Caco-2 (cell line): ENCODE results near the gene ZBTB39. TPM values are rescaled to one million over a fixed set of nuclear protein-coding genes. Genes with fewer than 3 reads are reported as not detected.
"Not testable (repeated sequence)": the region's sequence is repeated elsewhere in the genome, so short reads cannot be mapped to it uniquely, and the experiment has no call there.

Experiments used
- BruUV-seq: library from RNA; stranded (reverse); fragments of 400-500 nt; replicated peaks from 2 replicates; lab custom pipeline; 2021; lab: Mats Ljungman, UMichigan
- CTCF ChIA-PET: fragments of 300-600 bp; sonication (Branson Sonifier 250); formaldehyde crosslinking; loops from one replicate; lab custom pipeline; 2022; ENCODE audit warnings: antibody characterized with exemption; lab: Charles Lee
- POLR2A ChIA-PET: fragments of 300-600 bp; sonication (Branson Sonifier 250); formaldehyde crosslinking; loops from one replicate; lab custom pipeline; 2022; ENCODE audit warnings: antibody characterized with exemption; lab: Charles Lee
- DNase-seq, 2 experiments: peaks; one replicate each; pipeline versions ENCODE4 v3.0.0 to v3.0.0-alpha.2; 2020 to 2022
- H3K27me3 ChIP-seq: replicated peaks from 2 replicates; pipeline ENCODE4 v1.6.0; 2011; ENCODE audit warnings: low read length; ENCODE audit not compliant: control insufficient read depth, insufficient read depth
- H3K36me3 ChIP-seq: 2 replicates; pipeline ENCODE4 v1.5.1; 2011; ENCODE audit warnings: low read length; ENCODE audit not compliant: control insufficient read depth, insufficient read depth
- H3K4me1 ChIP-seq: fragments of 250-450 bp; sonication (Bioruptor Pico); 2 replicates; pipeline ENCODE4 v1.5.1; 2020; ENCODE audit warnings: mild to moderate bottlenecking
- H3K4me3 ChIP-seq: 2 replicates; pipeline ENCODE4 v1.5.1; 2011; ENCODE audit warnings: low read depth, mild to moderate bottlenecking, control low read depth, low read length
- H3K9me3 ChIP-seq: fragments of 250-450 bp; sonication (Bioruptor Pico); 2 replicates; pipeline ENCODE4 v1.5.1; 2020; ENCODE audit warnings: mild to moderate bottlenecking, moderate library complexity
- H3K27ac Mint-ChIP-seq: one replicate; pipeline ENCODE4 v1.8.0; 2022; ENCODE audit warnings: mixed read lengths; ENCODE audit not compliant: unreplicated experiment
- H3K27me3 Mint-ChIP-seq: one replicate; pipeline ENCODE4 v1.8.0; 2022; ENCODE audit warnings: mixed read lengths; ENCODE audit not compliant: insufficient read depth, unreplicated experiment
- H3K36me3 Mint-ChIP-seq: one replicate; pipeline ENCODE4 v1.8.0; 2022; ENCODE audit warnings: mild to moderate bottlenecking, mixed read lengths; ENCODE audit not compliant: insufficient read depth, unreplicated experiment
- H3K4me1 Mint-ChIP-seq: one replicate; pipeline ENCODE4 v1.8.0; 2022; ENCODE audit warnings: low read depth, mixed read lengths; ENCODE audit not compliant: unreplicated experiment
- H3K4me3 Mint-ChIP-seq: one replicate; pipeline ENCODE4 v1.8.0; 2022; ENCODE audit warnings: mild to moderate bottlenecking, moderate library complexity, mixed read lengths; ENCODE audit not compliant: unreplicated experiment
- H3K9me3 Mint-ChIP-seq: one replicate; pipeline ENCODE4 v1.8.0; 2022; ENCODE audit warnings: mixed read lengths; ENCODE audit not compliant: unreplicated experiment
- CTCF ChIP-seq, 2 experiments: fragments of 200-600 bp in 1 of 2; IDR thresholded peaks; 1 replicate in 1 of 2; 2 replicates in 1 of 2; pipeline versions ENCODE4 v1.5.1 to v1.8.0; 2011 to 2022; ENCODE audit warnings: antibody characterized with exemption in 1 of 2, control low read depth in 1 of 2, inconsistent platforms in 1 of 2, low read depth in 1 of 2, low read length in 1 of 2, mild to moderate bottlenecking in 1 of 2, moderate library complexity in 1 of 2; ENCODE audit not compliant: insufficient read depth in 1 of 2, severe bottlenecking in 1 of 2, unreplicated experiment in 1 of 2
- intact Hi-C: fragments of 100-400 bp; cut with micrococcal nuclease; formaldehyde crosslinking; loops from one replicate; pipeline ENCODE4 v1.10.0; 2022; ENCODE audit not compliant: unreplicated experiment
- total RNA-seq: library from RNA; stranded (reverse); gene quantifications from 2 replicates; pipeline ENCODE4 v1.2.3, GENCODE V29; 2022

The ZBTB39 gene
- total RNA-seq, 1 experiment from 2014 or later = 12.8 TPM

DNA sequence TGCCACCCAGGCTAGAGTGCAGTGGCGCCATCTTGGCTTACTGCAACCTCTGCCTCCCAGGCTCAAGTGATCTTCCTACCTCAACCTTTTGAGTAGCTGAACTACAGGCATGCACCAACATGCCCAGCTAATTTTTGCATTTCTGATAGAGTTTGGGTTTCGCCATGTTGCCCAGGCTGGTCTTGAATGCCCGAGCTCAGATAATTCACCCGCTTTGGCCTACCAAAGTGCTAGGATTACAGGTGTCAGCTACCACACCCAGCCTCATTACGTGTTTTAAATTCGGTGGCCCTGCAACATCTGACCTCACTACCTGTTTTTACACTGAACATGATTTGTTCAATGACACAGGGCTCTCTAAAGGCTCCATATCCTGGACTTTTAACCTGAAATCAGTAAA lies 26.1 kb downstream of the ZBTB39 start:
- no peak for TF ChIP-seq CTCF (IDR thresholded peaks at IDR 0.05; ENCODE audit: insufficient read depth in 1 of 2, low read depth in 1 of 2, low read length in 1 of 2, severe bottlenecking in 1 of 2, unreplicated experiment in 1 of 2)
- Mint-ChIP-seq H3K27ac (no peak overlapping the region), H3K36me3 (no peaks in the 10 kb centered on the region), H3K4me1 (no peaks in the 10 kb centered on the region), H3K27me3 (no peaks in the 10 kb centered on the region), H3K9me3 (no peaks in the 10 kb centered on the region), H3K4me3 (no peak overlapping the region)
- no peaks in the 10 kb centered on the region for H3K9me3 ChIP-seq
- H3K36me3 ChIP-seq = no peaks in the 10 kb centered on the region
- H3K4me3 ChIP-seq = no peak overlapping the region
- CTCF ChIA-PET = no interaction called here
- H3K4me1 ChIP-seq = no peaks in the 10 kb centered on the region
- no peaks in the 10 kb centered on the region for H3K27me3 ChIP-seq
- intact Hi-C loops = no loop called here
- POLR2A ChIA-PET = no interaction called here
- BruUV-seq = no TSS peak
- DNase-seq = no peak

DNA sequence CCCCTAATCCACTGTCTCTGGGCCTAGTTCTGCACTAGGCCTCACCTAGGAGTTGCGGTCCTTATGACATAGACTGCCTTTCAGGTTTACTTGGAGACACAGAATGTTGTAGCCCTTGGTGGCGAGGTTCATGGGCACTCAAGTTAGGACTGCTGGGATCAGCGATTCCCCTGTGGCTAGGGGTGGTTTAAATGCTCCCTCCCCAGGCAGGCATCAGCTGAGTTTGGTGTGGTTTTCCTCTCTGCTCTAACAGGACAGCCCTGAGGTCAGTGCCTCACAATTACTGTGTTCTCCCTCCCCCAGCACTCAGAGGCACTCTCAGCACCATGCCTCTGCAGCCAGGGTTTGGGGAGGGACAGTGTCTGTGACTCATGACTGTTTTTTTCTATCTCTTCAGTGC lies 26.7 kb downstream of the ZBTB39 start:
- CTCF ChIA-PET = no interaction called here
- Histone ChIP-seq H3K4me3 (no peak overlapping the region), H3K27me3 (no peaks in the 10 kb centered on the region), H3K4me1 (no peaks in the 10 kb centered on the region), H3K36me3 (no peaks in the 10 kb centered on the region), H3K9me3 (no peaks in the 10 kb centered on the region)
- no peak for DNase-seq
- no TSS peak for BruUV-seq
- no peaks in the 10 kb centered on the region for H3K4me1 Mint-ChIP-seq
- H3K27ac Mint-ChIP-seq = no peak overlapping the region
- intact Hi-C loops = no loop called here
- H3K27me3 Mint-ChIP-seq = no peaks in the 10 kb centered on the region
- H3K9me3 Mint-ChIP-seq = no peaks in the 10 kb centered on the region
- H3K4me3 Mint-ChIP-seq = no peak overlapping the region
- POLR2A ChIA-PET = no interaction called here
- H3K36me3 Mint-ChIP-seq = no peaks in the 10 kb centered on the region
- no peak for TF ChIP-seq CTCF (IDR thresholded peaks at IDR 0.05; ENCODE audit: insufficient read depth in 1 of 2, low read depth in 1 of 2, low read length in 1 of 2, severe bottlenecking in 1 of 2, unreplicated experiment in 1 of 2)

DNA sequence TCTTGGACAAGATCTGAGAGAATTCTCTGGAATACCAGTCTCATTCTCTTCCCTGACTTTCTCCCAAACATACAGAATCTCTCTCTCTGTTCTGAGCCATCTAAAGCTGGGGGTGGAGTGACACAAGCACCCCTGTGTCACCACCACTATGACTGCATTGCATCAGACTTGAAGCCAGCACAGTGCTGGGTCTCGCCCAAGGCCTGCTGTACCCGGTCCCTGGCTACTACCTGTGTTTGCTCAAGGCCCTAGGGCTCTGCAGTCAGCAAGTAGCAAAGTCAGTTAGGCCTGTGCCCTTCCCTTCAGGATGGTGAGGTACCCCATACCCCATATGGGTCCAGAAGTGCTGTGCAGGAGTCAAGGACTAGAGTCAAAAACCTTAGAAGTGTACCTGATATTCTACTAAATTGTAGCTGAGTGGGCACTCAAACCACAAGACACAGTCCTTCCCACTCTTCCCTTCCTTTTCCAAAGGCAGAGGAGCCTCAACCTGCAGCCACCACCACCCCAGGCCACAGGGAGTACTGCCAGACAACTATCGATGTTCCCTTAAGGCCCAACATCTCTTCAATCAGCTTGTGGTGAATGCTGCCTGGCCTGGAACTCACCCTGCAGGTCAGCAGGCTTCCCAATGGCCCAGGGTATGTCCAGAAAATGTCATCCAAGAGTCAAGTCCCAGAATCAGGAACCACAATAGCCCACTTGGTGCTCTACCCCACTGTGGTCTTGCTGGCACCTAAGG lies 27.8 kb downstream of the ZBTB39 start:
- Histone ChIP-seq H3K4me1 (no peaks in the 10 kb centered on the region), H3K27me3 (no peaks in the 10 kb centered on the region), H3K36me3 (no peaks in the 10 kb centered on the region), H3K4me3 (no peak overlapping the region), H3K9me3 (no peaks in the 10 kb centered on the region)
- no peak overlapping the region for H3K4me3 Mint-ChIP-seq
- no peak for DNase-seq
- no peaks in the 10 kb centered on the region for H3K36me3 Mint-ChIP-seq
- CTCF ChIA-PET = no interaction called here
- H3K9me3 Mint-ChIP-seq = no peaks in the 10 kb centered on the region
- no peak for TF ChIP-seq CTCF (IDR thresholded peaks at IDR 0.05; ENCODE audit: insufficient read depth in 1 of 2, low read depth in 1 of 2, low read length in 1 of 2, severe bottlenecking in 1 of 2, unreplicated experiment in 1 of 2)
- POLR2A ChIA-PET = no interaction called here
- H3K4me1 Mint-ChIP-seq = no peaks in the 10 kb centered on the region
- H3K27me3 Mint-ChIP-seq = no peaks in the 10 kb centered on the region
- no peak overlapping the region for H3K27ac Mint-ChIP-seq
- intact Hi-C loops = no loop called here
- no TSS peak for BruUV-seq

DNA sequence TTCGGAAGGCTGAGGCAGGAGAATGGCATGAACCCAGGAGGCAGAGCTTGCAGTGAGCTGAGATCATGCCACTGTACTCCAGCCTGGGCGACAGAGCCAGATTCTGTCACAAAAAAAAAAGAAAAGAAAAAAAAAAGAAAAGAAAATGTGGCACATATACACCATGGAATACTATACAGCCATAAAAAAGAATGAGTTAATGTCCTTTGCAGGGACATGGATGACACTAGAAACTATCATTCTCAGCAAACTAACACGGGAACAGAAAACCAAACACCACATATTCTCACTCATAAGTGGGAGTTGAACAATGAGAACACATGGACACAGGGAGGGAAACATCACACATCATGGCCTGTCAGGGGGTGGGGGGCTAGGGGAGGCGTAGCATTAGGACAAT lies 29.0 kb downstream of the ZBTB39 start:
- intact Hi-C loops, POLR2A ChIA-PET, H3K27ac Mint-ChIP-seq, H3K9me3 Mint-ChIP-seq, H3K4me3 ChIP-seq, H3K9me3 ChIP-seq, H3K27me3 ChIP-seq, H3K4me1 Mint-ChIP-seq, BruUV-seq, H3K4me3 Mint-ChIP-seq, H3K36me3 Mint-ChIP-seq, DNase-seq, H3K27me3 Mint-ChIP-seq, H3K4me1 ChIP-seq, H3K36me3 ChIP-seq, CTCF ChIA-PET: not testable (repeated sequence)

GRCh38 chr12:56974224-56974623 lies 32.1 kb downstream of the ZBTB39 start:
- H3K4me3 ChIP-seq, H3K27ac Mint-ChIP-seq, H3K27me3 ChIP-seq, POLR2A ChIA-PET, H3K4me3 Mint-ChIP-seq, H3K36me3 Mint-ChIP-seq, DNase-seq, H3K36me3 ChIP-seq, H3K27me3 Mint-ChIP-seq, intact Hi-C loops, BruUV-seq, H3K4me1 Mint-ChIP-seq, CTCF ChIA-PET, H3K9me3 Mint-ChIP-seq, H3K9me3 ChIP-seq, H3K4me1 ChIP-seq: not testable (repeated sequence)
